HEK293T (cell line): ENCODE data around the gene TMEM130.

Experiments used
- ELF4 ChIP-seq: fragments of 450-650 bp; IDR thresholded peaks from 2 replicates; pipeline ENCODE4 v1.6.1; 2017; ENCODE audit warnings: antibody characterized with exemption
- TARDBP ChIP-seq: fragments of 450-650 bp; IDR thresholded peaks from 2 replicates; pipeline ENCODE4 v1.6.1; 2016

- TF ChIP-seq ELF4: no peak; the same call in 1 of the 2 replicates
- TF ChIP-seq TARDBP: no peak
Measured at GRCh38 chr7:98878365-98879197, 8.8 kb upstream of the TMEM130 start, which contains the start of gene TRRAP.
